ENCODE measurements around the gene JAG1. TPM values are rescaled to one million over a fixed set of nuclear protein-coding genes. Genes with fewer than 3 reads are reported as not detected.

Gene JAG1
- total and polyA plus RNA-seq, 2 of the 4 experiments (the other 2 are of a cell fraction), result 10.2 to 22.6 TPM

DNA sequence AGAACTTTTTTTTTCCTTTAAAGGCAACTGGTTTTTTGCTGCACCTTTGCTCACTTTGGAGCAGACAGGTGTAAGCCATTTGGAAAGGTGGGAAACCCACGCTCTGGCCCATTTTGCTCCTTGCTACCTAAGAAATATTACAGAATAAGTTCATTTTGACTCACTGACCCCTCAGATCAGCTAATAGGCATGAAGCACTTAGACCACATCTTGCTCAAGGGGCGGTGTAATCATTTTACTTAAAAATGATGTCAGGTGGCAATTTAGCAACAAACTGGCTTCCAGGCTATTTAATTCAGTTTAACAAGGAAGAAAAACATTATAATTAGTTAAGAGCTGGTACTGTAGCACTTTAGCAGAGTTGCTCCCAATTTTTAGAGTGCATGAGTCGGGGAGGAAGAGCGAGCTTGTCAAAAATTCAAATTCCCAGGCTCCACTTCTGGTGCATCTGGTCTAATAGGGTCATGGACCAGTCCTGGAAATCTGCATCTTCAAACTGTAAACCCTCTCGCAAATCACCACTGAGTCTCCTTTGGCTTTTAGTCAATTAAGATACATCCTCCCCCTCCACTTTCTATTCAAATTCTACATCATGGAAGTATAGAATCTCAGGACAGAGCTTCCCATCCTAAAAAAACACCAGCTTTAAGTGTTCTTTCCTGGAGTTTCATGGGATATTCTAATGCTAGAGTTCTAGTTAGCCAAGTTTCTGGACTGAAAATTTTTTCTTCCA, 38.2 kb downstream of the JAG1 start:
- 100% methylated on average over 1 of the region's 5 CpGs; no CpG with 5 or more reads in 1 of the 2 experiments for WGBS, 2 experiments (ENCODE audit: extremely low coverage in 2 of 2, insufficient read length in 1 of 2)
- TF ChIP-seq SMC3 (IDR thresholded peaks at IDR 0.05; ENCODE audit: low read depth, low read length) (no peak), RFX5 (IDR thresholded peaks at IDR 0.05; ENCODE audit: low read depth, low read length) (no peak), MXI1 (IDR thresholded peaks at IDR 0.05; ENCODE audit: borderline replicate concordance, low read depth, low read length) (no peak), BHLHE40 (IDR thresholded peaks at IDR 0.05; ENCODE audit: low read depth, low read length) (no peak), CEBPB (IDR thresholded peaks at IDR 0.05; ENCODE audit: low read depth, low read length) (peak; percentile 21; the same call in 1 of the 2 replicates), POLR2A (IDR thresholded peaks at IDR 0.05; ENCODE audit: low read depth, low read length) (no peak)
- no peaks in the 10 kb centered on the region for H3K27me3 ChIP-seq (ENCODE audit: control insufficient read depth, insufficient read depth, low read length)
- dilution Hi-C loops (cut with HindIII; ENCODE audit: low sequenced_read_pairs, unreplicated experiment), result no loop called here
- no peak overlapping the region for H2AFZ ChIP-seq (replicated peaks; ENCODE audit: low read length, poor library complexity)
- peaks cover 0 to 25% of the 10 kb centered on the region in 2 experiments; a peak in 2 of 4 replicates for H3K79me1 ChIP-seq (ENCODE audit: low read depth in 1 of 2, low read length in 2 of 2)
- peak overlapping the region; percentile 42 for H2AK9ac ChIP-seq (replicated peaks; ENCODE audit: low read depth, low read length, poor library complexity)
- DNase-seq (no peak), ATAC-seq (ENCODE audit: low read depth) (no peak)
- H2BK5ac ChIP-seq (ENCODE audit: low read depth, low read length, poor library complexity, severe bottlenecking), result peak overlapping the region; percentile 8
- H4K8ac ChIP-seq (ENCODE audit: low read depth in 2 of 2, low read length in 2 of 2), result peak overlapping the region in 1 of 2 experiments; percentile 64; a peak in 2 of 4 replicates
- H4K5ac ChIP-seq (ENCODE audit: low read depth, low read length), result peak overlapping the region; percentile 6; the same call in 1 of the 2 replicates
- 0 out of 2 replicates have a peak overlapping the region, but pooled peaks have one; percentile 21 for H3K4me2 ChIP-seq (ENCODE audit: low read depth, low read length)
- peak overlapping the region; percentile 71; the same call in 2 of the 3 replicates for H2BK15ac ChIP-seq (ENCODE audit: low read depth, low read length)
- no TSS peak for BruUV-seq (replicated peaks)
- peak overlapping the region; percentile 53 for H3K4ac ChIP-seq (ENCODE audit: low read depth, low read length)
- H2BK20ac ChIP-seq (ENCODE audit: low read depth, low read length), result peak overlapping the region; percentile 90
- peak overlapping the region; percentile 35; the same call in 1 of the 2 replicates for H2AK5ac ChIP-seq (ENCODE audit: low read depth, low read length)
- in situ Hi-C loops (cut with MboI; ENCODE audit: low sequenced_read_pairs), result no loop called here
- peak overlapping the region; percentile 51 for H3K14ac ChIP-seq (replicated peaks; ENCODE audit: low read depth, low read length)
- H3K23ac ChIP-seq (ENCODE audit: low read depth, low read length), result peak overlapping the region; percentile 37
- H3K18ac ChIP-seq (ENCODE audit: low read depth, low read length), result peak overlapping the region; percentile 44
- H3K9me3 ChIP-seq (ENCODE audit: control insufficient read depth, insufficient read depth, low read length), result no peaks in the 10 kb centered on the region
- H3K9ac ChIP-seq (ENCODE audit: low read depth, low read length), result no peak overlapping the region
- H3K56ac ChIP-seq (ENCODE audit: extremely low read depth, insufficient read depth, low read length), result peak overlapping the region; percentile 25; the same call in 1 of the 2 replicates
- peaks cover 24% of the 10 kb centered on the region for H3K4me1 ChIP-seq (ENCODE audit: control insufficient read depth, insufficient read depth, low read length)
- peak overlapping the region; percentile 73 for H4K91ac ChIP-seq (ENCODE audit: insufficient read depth, low read depth, low read length)
- H2BK120ac ChIP-seq (ENCODE audit: low read depth, low read length), result peak overlapping the region; percentile 70
- ChIA-PET POLR2A (ENCODE audit: unreplicated experiment) (interaction anchor here (0.8 to 1.0 kb wide), 2 partner anchors 13 kb away, joined by 3 to 11 read pairs; no protein-coding TSS in a partner anchor), CTCF (interaction anchor here (0.6 to 1.5 kb wide), 4 partner anchors 36 to 632 kb away, joined by 3 to 4 read pairs (median 3); no protein-coding TSS in a partner anchor)
- intact Hi-C loops (cut with micrococcal nuclease), result loop anchor here (2.0 to 5.0 kb wide), 2 partner anchors 38 to 77 kb away; no protein-coding TSS in a partner anchor
- H3K27ac ChIP-seq (ENCODE audit: insufficient read depth, low read length), result peak overlapping the region; percentile 78; the same call in 1 of the 2 replicates
- H3K9me1 ChIP-seq (ENCODE audit: insufficient read depth, low read length), result peaks cover 20% of the 10 kb centered on the region
- no peak overlapping the region for H3K4me3 ChIP-seq (ENCODE audit: insufficient read depth, low read depth, low read length)
- no peaks in the 10 kb centered on the region for H4K20me1 ChIP-seq (ENCODE audit: insufficient read depth, low read length)
- peaks cover 22% of the 10 kb centered on the region for H3K36me3 ChIP-seq (ENCODE audit: control insufficient read depth, insufficient read depth, low read length)

Data from IMR-90 (cell line).